ENCODE results near the gene HK1.

Gene HK1

DNA sequence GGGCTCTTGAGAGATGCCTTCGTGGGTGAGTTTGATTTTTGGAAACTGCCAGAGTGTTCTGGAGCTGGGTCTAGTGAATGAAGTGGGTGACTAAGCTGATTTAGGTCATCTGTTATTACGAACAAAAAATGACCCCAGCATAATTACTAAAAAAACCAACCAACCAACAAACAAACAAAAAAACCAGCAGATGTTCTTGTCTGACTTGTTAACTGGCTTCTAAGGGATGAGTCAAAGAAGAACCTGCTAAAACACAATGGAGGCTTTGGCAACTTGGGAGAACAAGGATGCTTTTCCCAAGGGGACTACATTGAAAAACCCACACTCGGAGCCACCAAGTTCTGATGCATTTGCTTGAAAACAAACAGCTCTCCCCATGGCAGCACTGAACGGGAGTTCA, 126.9 kb downstream of the HK1 start:
- no peak for DNase-seq (ENCODE audit: low read depth)
- no peak overlapping the region for H3K4me3 ChIP-seq (ENCODE audit: low read depth, low read length)
- TF ChIP-seq, protein P1, sequence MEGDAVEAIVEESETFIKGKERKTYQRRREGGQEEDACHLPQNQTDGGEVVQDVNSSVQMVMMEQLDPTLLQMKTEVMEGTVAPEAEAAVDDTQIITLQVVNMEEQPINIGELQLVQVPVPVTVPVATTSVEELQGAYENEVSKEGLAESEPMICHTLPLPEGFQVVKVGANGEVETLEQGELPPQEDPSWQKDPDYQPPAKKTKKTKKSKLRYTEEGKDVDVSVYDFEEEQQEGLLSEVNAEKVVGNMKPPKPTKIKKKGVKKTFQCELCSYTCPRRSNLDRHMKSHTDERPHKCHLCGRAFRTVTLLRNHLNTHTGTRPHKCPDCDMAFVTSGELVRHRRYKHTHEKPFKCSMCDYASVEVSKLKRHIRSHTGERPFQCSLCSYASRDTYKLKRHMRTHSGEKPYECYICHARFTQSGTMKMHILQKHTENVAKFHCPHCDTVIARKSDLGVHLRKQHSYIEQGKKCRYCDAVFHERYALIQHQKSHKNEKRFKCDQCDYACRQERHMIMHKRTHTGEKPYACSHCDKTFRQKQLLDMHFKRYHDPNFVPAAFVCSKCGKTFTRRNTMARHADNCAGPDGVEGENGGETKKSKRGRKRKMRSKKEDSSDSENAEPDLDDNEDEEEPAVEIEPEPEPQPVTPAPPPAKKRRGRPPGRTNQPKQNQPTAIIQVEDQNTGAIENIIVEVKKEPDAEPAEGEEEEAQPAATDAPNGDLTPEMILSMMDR (IDR thresholded peaks at IDR 0.05; ENCODE audit: low read depth, low read length, missing control alignments), result no peak

DNA sequence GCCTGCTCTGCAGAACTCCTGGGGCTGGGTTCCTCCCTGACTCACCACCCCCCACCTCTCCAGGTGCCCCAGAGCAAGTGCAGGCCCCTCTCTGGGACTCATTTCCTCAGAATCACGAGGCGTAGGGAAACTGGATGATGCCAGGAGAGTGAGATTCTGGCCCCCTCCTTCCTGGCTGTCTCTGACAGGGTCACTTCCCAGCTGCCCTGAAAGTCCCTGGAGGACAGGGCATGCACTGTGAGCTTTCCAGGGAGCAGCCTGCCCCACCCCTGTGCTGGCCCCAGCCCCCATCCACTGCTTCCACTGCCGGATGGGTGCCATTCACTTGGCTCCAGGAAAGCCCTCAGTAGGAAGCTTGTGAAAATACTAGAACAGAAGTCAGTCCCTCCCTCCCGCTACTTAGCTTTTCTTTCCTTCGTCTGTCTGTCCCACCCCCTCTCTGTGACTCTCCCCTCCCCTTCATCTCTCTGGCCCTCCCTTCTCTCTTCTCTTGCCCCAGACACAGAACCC, 128.1 kb downstream of the HK1 start:
- H3K4me3 ChIP-seq (ENCODE audit: low read depth, low read length), result no peak overlapping the region
- DNase-seq (ENCODE audit: low read depth), result no peak
- TF ChIP-seq, protein P1 (IDR thresholded peaks at IDR 0.05; ENCODE audit: low read depth, low read length, missing control alignments), result no peak

DNA sequence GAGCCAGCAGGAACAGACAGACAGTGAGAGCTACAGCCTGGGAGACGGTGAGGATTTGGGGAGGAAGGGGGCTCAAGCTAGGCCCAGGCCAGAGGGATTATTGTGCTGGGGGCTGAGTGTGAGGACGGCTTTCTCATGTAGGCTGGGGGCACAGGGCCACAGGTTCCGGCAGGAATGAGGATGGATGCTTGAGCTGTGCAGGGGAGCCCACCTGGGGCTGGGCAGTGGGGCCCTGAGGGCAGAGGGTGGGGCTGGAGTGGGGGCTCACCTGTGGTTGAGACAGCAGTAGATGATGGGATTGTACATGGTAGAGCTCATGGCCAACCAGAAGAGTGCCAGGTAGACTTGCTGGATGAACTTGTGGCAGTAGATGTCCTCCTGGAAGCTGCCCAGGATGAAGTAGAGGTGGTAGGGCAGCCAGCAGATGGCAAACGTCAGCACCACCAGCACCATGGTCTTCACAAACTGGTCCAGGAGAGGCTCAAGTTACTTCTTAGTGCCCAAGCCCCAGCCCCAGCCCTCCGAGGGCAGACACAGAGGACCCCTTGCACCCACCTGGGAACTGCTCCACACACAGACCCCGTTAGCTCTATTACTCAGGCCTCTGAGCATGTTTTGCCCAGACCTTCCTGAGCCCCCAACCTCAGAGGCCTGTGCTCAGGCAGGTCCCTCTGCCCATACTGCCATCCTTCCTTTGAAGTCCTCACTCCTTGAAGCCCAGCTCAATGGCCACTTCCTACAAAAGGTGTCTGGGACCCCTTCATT, 128.7 kb downstream of the HK1 start:
- TF ChIP-seq, protein P1 (IDR thresholded peaks at IDR 0.05; ENCODE audit: low read depth, low read length, missing control alignments), result no peak
- no peak for DNase-seq (ENCODE audit: low read depth)
- no peak overlapping the region for H3K4me3 ChIP-seq (ENCODE audit: low read depth, low read length)

DNA sequence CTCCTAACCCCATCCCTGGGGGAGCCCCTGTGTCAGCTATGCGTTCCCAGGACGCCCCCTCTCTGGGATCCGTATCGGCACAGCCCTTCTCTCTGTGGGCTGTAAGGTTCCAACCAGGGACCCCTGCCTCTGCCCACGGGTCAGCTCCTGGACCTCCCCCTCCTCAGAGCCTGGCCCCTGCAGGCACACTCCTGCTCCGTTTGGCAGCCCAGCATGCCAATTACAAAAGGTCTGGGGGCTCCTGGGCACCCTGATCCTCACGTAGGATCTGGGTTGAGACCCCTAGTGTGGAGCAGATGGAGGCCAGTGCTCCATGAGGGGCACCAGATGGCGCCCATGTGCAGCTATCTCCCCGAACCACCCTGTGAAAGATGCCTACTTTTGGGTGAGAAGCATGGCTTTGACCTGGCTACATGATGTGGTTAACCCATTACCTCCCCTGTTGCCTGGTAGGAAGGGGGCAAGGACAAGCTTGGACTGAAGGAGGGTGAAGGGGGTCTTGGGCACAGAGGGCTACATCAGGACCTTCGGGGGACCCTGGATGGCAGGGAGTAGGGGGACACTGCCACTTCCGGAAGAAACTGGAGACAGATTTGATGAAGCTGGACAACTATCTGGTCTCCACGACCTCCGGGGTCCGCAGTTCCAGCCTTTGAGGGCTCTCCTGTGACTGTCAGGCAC, 129.5 kb downstream of the HK1 start:
- no peak for DNase-seq (ENCODE audit: low read depth)
- no peak overlapping the region; the same call in 1 of the 2 replicates for H3K4me3 ChIP-seq (ENCODE audit: low read depth, low read length)
- TF ChIP-seq, protein P1 (IDR thresholded peaks at IDR 0.05; ENCODE audit: low read depth, low read length, missing control alignments), result peak; percentile 49

DNA sequence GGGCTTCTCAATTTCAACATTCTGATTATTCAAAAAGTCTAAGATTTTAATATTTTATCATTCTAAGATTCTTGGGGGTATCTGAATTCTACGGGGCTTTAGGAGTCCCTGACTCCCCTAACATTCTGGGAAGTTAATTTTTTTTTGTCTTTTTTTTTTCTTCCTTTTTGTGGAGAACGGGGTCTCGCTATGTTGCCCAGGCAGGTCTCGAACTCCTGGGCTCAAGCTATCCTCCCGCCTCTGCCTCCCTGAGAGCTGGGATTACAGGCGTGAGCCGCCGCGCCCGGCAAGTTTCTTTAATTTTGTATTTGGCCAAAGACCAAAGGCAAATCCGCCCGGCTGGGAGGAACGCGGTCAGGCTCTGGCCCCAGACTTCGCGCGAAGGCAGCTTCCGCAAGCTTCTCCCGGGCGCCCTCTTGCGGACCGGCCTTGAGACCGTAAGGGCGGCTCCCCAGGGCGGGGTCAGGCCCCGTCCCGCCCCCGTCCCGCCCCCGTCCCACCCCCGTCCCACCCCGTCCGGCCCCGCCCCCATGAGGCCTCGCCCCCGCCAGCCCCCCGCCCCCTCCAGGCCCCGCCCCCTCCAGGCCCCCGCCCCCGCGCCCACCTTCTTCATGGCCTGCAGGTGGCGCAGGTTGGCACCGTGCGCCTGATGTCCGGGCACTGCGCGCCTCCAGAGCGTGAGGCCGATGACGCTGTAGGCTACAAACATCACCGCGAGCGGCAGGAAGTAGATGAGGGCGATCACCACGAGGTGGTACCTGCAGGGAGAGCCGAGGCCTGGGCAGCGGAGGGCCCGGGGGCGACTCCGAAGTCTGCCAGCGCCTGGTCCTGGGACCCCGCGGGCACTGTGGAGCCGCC, 130.3 kb downstream of the HK1 start:
- peak overlapping the region; percentile 12 for H3K4me3 ChIP-seq (ENCODE audit: low read depth, low read length)
- peak; percentile 64 for DNase-seq (ENCODE audit: low read depth)
- TF ChIP-seq, protein P1 (IDR thresholded peaks at IDR 0.05; ENCODE audit: low read depth, low read length, missing control alignments), result peak; percentile 58

DNA sequence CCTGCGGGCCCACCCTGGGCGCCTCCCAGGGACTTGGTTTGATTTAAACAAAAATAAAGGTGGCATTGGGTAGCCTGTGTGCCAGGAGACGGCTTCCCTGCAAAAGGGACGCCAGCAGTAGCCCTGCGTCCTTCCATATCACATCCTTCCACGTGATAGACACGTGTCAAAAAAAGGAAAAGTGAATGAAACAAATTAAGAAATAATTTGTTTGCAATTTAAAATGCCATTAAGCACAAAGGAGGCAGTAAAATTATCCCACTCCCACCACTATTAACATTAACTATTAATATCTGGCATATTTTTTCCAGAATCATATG, 130.8 kb downstream of the HK1 start:
- peak overlapping the region; percentile 12; the same call in 1 of the 2 replicates for H3K4me3 ChIP-seq (ENCODE audit: low read depth, low read length)
- TF ChIP-seq, protein P1 (IDR thresholded peaks at IDR 0.05; ENCODE audit: low read depth, low read length, missing control alignments), result no peak
- no peak for DNase-seq (ENCODE audit: low read depth)

All from GM12864 (cell line).